Activated CD4-positive, alpha-beta T cell treated with anti-CD3 and anti-CD28 coated beads, Interleukin-2, Interleukin-6, amounts not matched to agents 100 ng/mL and 50 ng/mL, durations not matched to agents 16 hours and 8 hours (primary cell): ENCODE results near the gene RMND5A.
"Not testable (repeated sequence)": the region's sequence is repeated elsewhere in the genome, so short reads cannot be mapped to it uniquely, and the experiment has no call there.

Source experiments
- DNase-seq: peaks from one replicate; pipeline ENCODE4 v3.0.0-alpha.2; 2020

RMND5A gene

GRCh38 chr2:86719263-86719636 lies 841 bp upstream of the RMND5A start:
- not testable (repeated sequence) for DNase-seq

- peak; percentile 48 for DNase-seq
Measured at GRCh38 chr2:86720540-86721320, 639 bp downstream of the RMND5A start.

- DNase-seq = not testable (repeated sequence)
Measured at GRCh38 chr2:86725706-86726105, 5.6 kb downstream of the RMND5A start.

- not testable (repeated sequence) for DNase-seq
Measured at GRCh38 chr2:86732040-86732525, 12.0 kb downstream of the RMND5A start.

- DNase-seq = not testable (repeated sequence)
Measured at GRCh38 chr2:86732837-86733236, 12.7 kb downstream of the RMND5A start.

GRCh38 chr2:86733528-86733927 lies 13.4 kb downstream of the RMND5A start:
- DNase-seq = not testable (repeated sequence)

- not testable (repeated sequence) for DNase-seq
Measured at GRCh38 chr2:86734896-86735295, 14.8 kb downstream of the RMND5A start.

GRCh38 chr2:86739485-86739884 lies 19.4 kb downstream of the RMND5A start:
- DNase-seq = not testable (repeated sequence)

- DNase-seq = not testable (repeated sequence)
Measured at GRCh38 chr2:86739889-86740288, 19.8 kb downstream of the RMND5A start.

GRCh38 chr2:86741889-86742498 lies 21.9 kb downstream of the RMND5A start:
- not testable (repeated sequence) for DNase-seq

- DNase-seq = no peak
Measured at GRCh38 chr2:86744152-86744551, 24.1 kb downstream of the RMND5A start.

GRCh38 chr2:86746939-86747338 lies 26.8 kb downstream of the RMND5A start:
- DNase-seq = no peak

- DNase-seq = peak; percentile 27
Measured at GRCh38 chr2:86747711-86748639, 27.9 kb downstream of the RMND5A start.

GRCh38 chr2:86750240-86750839 lies 30.2 kb downstream of the RMND5A start:
- DNase-seq = no peak

GRCh38 chr2:86751778-86752177 lies 31.7 kb downstream of the RMND5A start:
- DNase-seq = no peak

GRCh38 chr2:86752934-86753333 lies 32.8 kb downstream of the RMND5A start:
- DNase-seq = no peak

GRCh38 chr2:86753606-86754005 lies 33.5 kb downstream of the RMND5A start:
- no peak for DNase-seq

- no peak for DNase-seq
Measured at GRCh38 chr2:86758405-86758804, 38.3 kb downstream of the RMND5A start.

- no peak for DNase-seq
Measured at GRCh38 chr2:86760371-86760770, 40.3 kb downstream of the RMND5A start.

GRCh38 chr2:86764661-86765309 lies 44.7 kb downstream of the RMND5A start:
- DNase-seq = peak; percentile 46

GRCh38 chr2:86765310-86765695 lies 45.2 kb downstream of the RMND5A start:
- no peak for DNase-seq
